GM12875 (cell line): ENCODE measurements around the gene KIF26B.

ENCODE experiments used
- H3K4me3 ChIP-seq: one replicate; pipeline ENCODE4 v1.5.1; 2011; ENCODE audit warnings: low read depth, low read length, control low read depth
- CTCF ChIP-seq: IDR thresholded peaks from 2 replicates; pipeline ENCODE4 v1.5.1; 2011; ENCODE audit warnings: low read depth, mild to moderate bottlenecking, control low read depth, inconsistent platforms, low read length, moderate library complexity, borderline replicate concordance; ENCODE audit not compliant: insufficient read depth

Gene KIF26B

GRCh38 chr1:245538671-245539070 is 383.9 kb downstream of the KIF26B start:
- TF ChIP-seq CTCF, result no peak

GRCh38 chr1:245541369-245541768 is 386.6 kb downstream of the KIF26B start:
- TF ChIP-seq CTCF, result no peak
- no peak overlapping the region for H3K4me3 ChIP-seq

More at GRCh38 chr1:245538671-245539070, 383.9 kb downstream of the KIF26B start:
- H3K4me3 ChIP-seq, result no peak overlapping the region

GRCh38 chr1:245542365-245542764 is 387.6 kb downstream of the KIF26B start:
- TF ChIP-seq CTCF, result no peak
- no peak overlapping the region for H3K4me3 ChIP-seq

- no peak for TF ChIP-seq CTCF
- no peak overlapping the region for H3K4me3 ChIP-seq
Measured at GRCh38 chr1:245544236-245544635, 389.5 kb downstream of the KIF26B start.

- no peak overlapping the region for H3K4me3 ChIP-seq
- TF ChIP-seq CTCF, result no peak
Measured at GRCh38 chr1:245546875-245547274, 392.1 kb downstream of the KIF26B start.

- no peak overlapping the region for H3K4me3 ChIP-seq
- TF ChIP-seq CTCF, result no peak
Measured at GRCh38 chr1:245549996-245550719, 395.4 kb downstream of the KIF26B start.

- no peak overlapping the region for H3K4me3 ChIP-seq
- TF ChIP-seq CTCF, result no peak
Measured at GRCh38 chr1:245550720-245551043, 395.9 kb downstream of the KIF26B start.
